Umbilical cord (tissue), 2 donors: ENCODE measurements around the gene PTBP3. TPM values are rescaled to one million over a fixed set of nuclear protein-coding genes. Genes with fewer than 3 reads are reported as not detected.
"Not testable (repeated sequence)": the region's sequence is repeated elsewhere in the genome, so short reads cannot be mapped to it uniquely, and the experiment has no call there.

ENCODE experiments used
- DNase-seq: peaks from one replicate; pipeline ENCODE4 v3.0.0-alpha.2; 2015; ENCODE audit warnings: low spot score
- total RNA-seq: library from RNA; depleted of rRNA; stranded (reverse); fragments of >200 nt; gene quantifications from one replicate; pipeline ENCODE4 v1.2.3, GENCODE V29; 2014; ENCODE audit warnings: low replicate concordance; ENCODE audit not compliant: insufficient read depth

The PTBP3 gene, protein sequence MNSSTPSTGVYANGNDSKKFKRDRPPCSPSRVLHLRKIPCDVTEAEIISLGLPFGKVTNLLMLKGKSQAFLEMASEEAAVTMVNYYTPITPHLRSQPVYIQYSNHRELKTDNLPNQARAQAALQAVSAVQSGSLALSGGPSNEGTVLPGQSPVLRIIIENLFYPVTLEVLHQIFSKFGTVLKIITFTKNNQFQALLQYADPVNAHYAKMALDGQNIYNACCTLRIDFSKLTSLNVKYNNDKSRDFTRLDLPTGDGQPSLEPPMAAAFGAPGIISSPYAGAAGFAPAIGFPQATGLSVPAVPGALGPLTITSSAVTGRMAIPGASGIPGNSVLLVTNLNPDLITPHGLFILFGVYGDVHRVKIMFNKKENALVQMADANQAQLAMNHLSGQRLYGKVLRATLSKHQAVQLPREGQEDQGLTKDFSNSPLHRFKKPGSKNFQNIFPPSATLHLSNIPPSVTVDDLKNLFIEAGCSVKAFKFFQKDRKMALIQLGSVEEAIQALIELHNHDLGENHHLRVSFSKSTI
- total RNA-seq: 47.2 TPM

- DNase-seq: peak; percentile 82
These were observed at the start of gene PTBP3 for GRCh38 chr9:112332977-112333638. Gene PTBP3, minus strand, starts transcription at chr9:112333619. Its CDS starts 35,754 bp downstream, at chr9:112297865.

DNA sequence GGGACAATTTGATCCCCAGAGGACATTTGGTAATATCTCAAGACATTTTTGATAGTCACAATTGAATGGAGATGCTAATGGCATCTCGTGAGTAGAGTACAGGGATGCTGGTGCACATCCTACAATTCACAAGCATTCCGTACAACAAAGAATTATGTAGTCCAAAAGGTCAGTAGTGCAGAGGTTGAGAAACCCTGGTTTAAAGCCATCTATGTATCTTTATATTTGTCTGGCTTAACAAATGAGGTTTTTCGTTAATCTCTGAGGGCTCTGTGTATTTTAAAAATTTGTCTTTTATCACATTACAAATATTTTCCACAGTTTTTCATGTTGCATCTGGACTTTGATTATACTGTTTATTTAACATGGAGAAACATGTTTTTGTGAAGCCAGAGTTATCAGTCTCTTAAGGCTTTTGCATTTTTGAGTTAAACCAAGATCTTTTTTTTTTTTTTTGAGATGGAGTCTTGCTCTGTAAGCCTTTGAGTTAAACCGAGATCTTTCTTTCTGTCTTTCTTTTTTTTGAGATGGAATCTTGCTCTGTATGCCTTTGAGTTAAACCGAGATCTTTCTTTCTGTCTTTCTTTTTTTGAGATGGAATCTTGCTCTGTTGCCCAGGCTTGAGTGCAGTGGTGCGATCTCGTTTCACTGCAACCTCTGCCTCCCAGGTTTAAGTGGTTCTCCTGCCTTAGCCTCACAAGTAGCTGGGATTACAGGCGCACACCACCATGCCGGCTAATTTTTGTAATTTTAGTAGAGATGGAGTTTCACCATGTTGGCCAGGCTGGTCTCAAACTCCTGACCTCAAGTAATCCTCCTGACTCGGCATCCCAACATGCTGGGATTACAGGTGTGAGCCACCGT lies 49.3 kb upstream of the PTBP3 start:
- peak; percentile 45 for DNase-seq

DNA sequence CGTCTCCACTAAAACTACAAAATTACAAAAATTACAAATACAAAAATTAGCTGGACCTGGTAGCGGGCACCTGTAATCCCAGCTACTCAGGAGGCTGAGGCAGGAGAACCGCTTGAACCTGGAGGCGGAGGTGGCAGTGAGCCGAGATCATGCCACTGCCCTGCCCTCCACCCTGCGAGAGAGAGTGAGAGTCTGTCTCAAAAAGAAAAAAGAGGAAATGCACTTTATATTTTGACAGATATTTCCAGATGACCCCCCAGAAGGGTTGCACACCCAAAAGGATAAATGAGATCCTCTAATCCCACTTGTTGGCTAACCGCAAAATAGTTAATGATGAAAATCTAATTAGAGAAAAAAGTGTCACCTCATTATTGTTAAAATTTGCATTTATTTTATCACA lies 48.6 kb upstream of the PTBP3 start:
- no peak for DNase-seq

- DNase-seq: peak; percentile 56
These were observed 47.4 kb upstream of the PTBP3 start for GRCh38 chr9:112380825-112381221.

GRCh38 chr9:112380102-112380824 lies 46.8 kb upstream of the PTBP3 start, which contains the start of gene HSDL2:
Gene HSDL2, plus strand, starts transcription at chr9:112380108. Its CDS starts 56 bp downstream, at chr9:112380164.
- DNase-seq: no peak

DNA sequence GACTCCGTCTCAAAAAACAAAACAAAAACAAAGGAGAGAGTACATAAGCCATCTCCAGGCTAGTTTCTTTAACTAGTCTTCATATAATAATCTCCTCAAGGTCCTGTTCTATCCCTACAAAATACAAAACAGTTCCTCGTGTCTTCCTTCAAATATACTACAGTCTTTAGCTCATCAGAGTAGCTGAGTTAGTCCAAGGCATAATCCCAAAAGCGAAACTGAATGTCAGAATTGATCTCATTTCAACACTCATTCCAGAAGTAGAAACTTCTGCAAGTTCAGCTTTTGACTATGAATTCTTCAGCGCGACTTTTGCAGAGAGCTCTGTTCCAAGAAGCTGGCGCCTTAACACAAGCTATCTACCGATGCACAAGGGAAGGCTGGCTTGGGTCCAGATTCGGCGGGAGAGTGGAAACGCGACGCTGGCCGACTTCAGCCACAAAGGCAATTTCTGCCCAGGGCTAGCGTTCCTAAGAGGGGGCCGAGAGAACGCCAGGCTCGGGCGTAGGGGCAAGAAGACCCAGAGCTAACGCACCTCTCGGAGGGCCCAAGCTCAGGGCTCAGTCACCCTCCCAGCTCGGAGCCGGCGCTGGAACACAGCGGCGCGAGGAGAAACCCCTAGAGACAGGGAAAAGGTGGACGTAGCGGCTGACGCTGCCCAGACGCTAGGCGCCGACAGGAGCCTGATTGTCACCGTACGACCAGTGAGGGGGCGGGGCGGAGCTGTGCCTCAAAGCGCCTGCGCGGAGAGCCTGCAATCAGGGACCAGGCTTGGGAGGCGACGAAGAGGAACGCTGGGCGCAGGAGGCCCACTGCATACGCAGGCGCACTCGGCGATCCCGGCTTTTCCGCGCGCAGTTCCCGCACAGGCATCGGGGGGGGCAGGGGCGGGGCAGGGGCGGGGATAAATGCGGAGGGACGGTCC lies 46.0 kb upstream of the PTBP3 start:
- DNase-seq: peak; percentile 99

DNA sequence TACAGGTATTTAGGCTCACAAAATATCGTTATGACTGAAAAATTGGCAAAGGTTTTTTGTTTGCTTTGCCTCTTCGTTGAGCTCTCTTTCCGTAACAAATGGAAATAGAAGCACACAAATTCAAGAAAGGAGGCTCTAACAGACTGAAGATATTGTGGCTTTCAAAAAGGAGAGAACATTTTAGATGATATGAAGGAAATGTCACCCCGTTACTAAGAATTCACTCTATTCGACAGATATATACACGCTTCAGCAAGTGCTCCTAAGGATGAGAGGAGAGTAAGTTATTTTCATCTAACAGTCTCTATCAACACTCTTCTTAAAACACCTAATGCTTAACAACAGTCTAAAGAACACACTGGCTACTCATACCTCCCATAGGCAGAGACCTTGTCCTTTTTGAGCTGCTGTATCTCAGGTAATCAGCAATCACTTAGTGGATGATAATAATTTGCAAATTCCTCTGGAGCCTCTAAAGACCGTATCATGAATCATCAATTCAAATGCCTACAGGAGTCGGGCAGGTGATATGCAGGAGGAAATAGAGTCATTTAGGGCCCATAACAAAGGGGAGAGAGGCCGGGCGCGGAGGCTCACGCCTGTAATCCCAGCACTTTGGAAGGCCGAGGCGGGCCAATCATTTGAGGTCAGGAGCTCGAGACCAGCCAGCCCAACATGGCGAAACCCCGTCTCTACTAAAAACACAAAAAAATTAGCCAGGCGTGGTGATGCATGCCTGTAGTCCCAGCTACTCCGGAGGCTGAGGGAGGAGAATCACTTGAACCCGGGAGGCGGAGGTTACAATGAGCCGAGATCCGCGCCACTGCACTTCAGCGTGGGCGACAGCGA lies 45.1 kb upstream of the PTBP3 start:
- DNase-seq: peak; percentile 15

- DNase-seq: no peak
These were observed 44.4 kb upstream of the PTBP3 start for GRCh38 chr9:112377684-112378327.

DNA sequence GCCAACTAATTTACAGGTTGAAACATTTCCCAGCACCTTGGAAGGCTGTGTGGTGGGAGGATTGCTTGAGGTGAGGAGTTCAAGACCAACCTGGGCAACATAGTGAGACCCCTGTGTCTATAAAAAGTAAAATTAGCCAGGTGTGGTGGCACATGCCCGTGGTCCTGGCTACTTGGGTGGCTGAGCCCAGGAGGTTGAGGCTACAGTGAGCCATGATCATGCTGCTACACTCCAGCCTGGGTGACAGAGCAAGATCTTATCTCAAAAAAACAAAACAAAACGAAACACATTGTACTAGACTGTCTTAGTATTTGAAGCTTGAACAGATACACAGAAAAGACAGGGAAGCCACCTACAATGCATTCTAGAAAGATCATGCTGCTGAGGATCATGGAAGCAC lies 43.7 kb upstream of the PTBP3 start:
- DNase-seq: no peak

DNA sequence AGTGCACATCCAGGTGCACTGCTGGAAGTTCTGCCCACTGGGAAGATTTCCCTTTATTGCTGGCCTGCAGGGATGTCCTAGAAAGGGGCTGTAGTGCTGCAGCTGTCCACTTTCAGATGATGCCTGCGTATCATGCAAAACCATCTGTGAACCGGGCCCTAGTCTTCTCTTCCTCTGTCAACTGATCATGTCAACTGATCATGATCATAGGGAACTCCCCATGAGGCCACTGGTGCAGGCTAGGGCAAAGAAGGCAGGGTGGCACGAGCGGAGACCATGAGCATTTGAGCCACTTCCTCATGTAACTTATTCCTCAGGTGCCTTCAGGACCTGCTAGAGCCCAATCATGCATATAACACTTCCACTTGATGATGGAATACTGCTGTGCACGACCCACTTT lies 41.9 kb upstream of the PTBP3 start:
- DNase-seq: no peak

- not testable (repeated sequence) for DNase-seq
These were observed 40.8 kb upstream of the PTBP3 start for GRCh38 chr9:112374232-112374631.

GRCh38 chr9:112373666-112374065 lies 40.2 kb upstream of the PTBP3 start:
- DNase-seq: not testable (repeated sequence)

DNA sequence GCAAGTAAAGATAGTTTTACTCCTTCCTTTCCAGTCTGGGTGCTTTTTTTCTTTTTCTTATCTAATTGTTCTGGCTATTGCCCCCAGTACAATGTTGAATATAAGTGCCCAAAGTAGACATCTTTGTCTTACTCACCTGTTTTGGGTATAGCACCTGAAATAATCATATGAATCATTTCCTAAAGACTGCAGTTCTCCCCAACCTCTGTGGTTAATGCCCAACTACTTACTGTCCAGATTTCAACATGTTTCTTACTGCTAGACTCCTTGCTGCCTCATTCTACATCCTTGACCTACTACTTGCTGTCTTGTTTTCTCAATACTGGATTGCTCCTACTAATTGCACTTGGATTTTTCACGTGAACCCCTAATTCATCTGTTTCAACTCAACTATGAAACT lies 37.6 kb upstream of the PTBP3 start:
- DNase-seq: no peak

DNA sequence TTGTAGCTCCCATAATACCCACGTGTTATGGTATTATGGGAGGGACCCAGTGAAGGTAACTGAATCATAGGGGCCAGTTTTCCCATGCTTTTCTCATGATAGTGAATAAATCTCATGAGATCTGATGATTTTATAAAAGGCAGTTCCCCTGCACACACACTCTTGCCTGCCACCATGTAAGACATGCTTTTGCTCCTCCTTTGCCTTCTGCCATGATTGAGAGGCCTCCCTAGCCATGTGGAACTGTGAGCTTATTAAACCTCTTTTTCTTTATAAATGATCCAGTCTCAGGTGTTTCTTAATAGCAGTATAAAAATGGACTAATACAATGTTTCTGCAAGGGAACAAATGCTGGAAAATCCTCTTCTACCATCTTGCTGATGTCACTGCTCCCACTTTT lies 36.4 kb upstream of the PTBP3 start:
- no peak for DNase-seq

- DNase-seq: no peak
These were observed 34.0 kb upstream of the PTBP3 start for GRCh38 chr9:112367465-112367864.

- DNase-seq: no peak
These were observed 33.2 kb upstream of the PTBP3 start for GRCh38 chr9:112366591-112366990.

- not testable (repeated sequence) for DNase-seq
These were observed 31.8 kb upstream of the PTBP3 start for GRCh38 chr9:112365257-112365656.

DNA sequence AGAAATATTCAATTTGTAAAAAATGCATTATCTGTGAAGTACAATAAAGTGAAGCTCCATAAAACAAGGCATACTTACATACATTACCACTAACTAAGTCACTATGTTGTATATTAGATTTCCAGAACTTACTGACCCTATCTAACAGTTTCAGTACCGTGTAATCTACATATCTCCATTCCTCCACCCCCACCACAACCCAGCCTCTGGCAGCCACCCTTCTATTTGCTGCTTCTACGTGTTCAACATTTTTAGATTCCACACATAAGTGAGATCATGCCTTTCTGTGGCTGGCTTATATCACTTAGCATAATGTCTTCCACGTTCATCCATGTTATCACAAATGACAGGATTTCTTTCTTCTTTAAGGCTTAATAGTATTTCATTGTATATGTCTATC lies 31.3 kb upstream of the PTBP3 start:
- DNase-seq: no peak
